ENCODE results near the gene DGLUCY. TPM values are rescaled to one million over a fixed set of nuclear protein-coding genes. Genes with fewer than 3 reads are reported as not detected.
A peak's percentile ranks its signal among the peaks of the same experiment; 100 is the strongest.

DGLUCY gene
- total RNA-seq, 3 donors from 2014 or later, result 32.6 to 35.7 (median 34.4) TPM

- Histone ChIP-seq H3K9me3 (no peaks in the 10 kb centered on the region), H3K36me3 (no peaks in the 10 kb centered on the region), H3K27ac (peak overlapping the region; percentile 39 to 70), H3K4me1 (peaks cover 0 to 4% of the 10 kb centered on the region in 2 donors), H3K4me3 (peak overlapping the region; percentile 48 to 70 (median 66)), H3K27me3 (no peaks in the 10 kb centered on the region)
- TF ChIP-seq POLR2AphosphoS5 (IDR thresholded peaks at IDR 0.05) (no peak), CTCF (IDR thresholded peaks at IDR 0.05) (no peak), POLR2A (IDR thresholded peaks at IDR 0.05) (no peak)
- no peak for DNase-seq (ENCODE audit: low spot score in 2 of 2)
- intact Hi-C loops (cut with DNase I; ENCODE audit: low total_unique reads), result no loop called here
These were observed 140.0 kb downstream of the DGLUCY start for GRCh38 chr14:91253795-91254323.

- TF ChIP-seq POLR2A (IDR thresholded peaks at IDR 0.05) (no peak), CTCF (IDR thresholded peaks at IDR 0.05) (no peak), POLR2AphosphoS5 (IDR thresholded peaks at IDR 0.05) (no peak)
- Histone ChIP-seq H3K9me3 (no peaks in the 10 kb centered on the region), H3K4me3 (no peak overlapping the region), H3K27ac (no peak overlapping the region), H3K4me1 (peaks cover 0 to 4% of the 10 kb centered on the region in 2 donors), H3K27me3 (no peaks in the 10 kb centered on the region), H3K36me3 (no peaks in the 10 kb centered on the region)
- intact Hi-C loops (cut with DNase I; ENCODE audit: low total_unique reads), result no loop called here
- DNase-seq (ENCODE audit: low spot score in 2 of 2), result no peak
These were observed 140.6 kb downstream of the DGLUCY start for GRCh38 chr14:91254461-91254860.

GRCh38 chr14:91255026-91255695 lies 141.3 kb downstream of the DGLUCY start:
- DNase-seq (ENCODE audit: low spot score in 2 of 2), result no peak
- no peak for TF ChIP-seq POLR2A (IDR thresholded peaks at IDR 0.05)
- TF ChIP-seq POLR2AphosphoS5 (IDR thresholded peaks at IDR 0.05), result no peak
- TF ChIP-seq CTCF (IDR thresholded peaks at IDR 0.05), result no peak
- Histone ChIP-seq H3K36me3 (no peaks in the 10 kb centered on the region), H3K4me1 (peaks cover 0 to 4% of the 10 kb centered on the region in 2 donors), H3K4me3 (no peak overlapping the region), H3K27ac (no peak overlapping the region), H3K9me3 (no peaks in the 10 kb centered on the region), H3K27me3 (no peaks in the 10 kb centered on the region)
- intact Hi-C loops (cut with DNase I; ENCODE audit: low total_unique reads), result no loop called here

GRCh38 chr14:91256661-91257060 lies 142.8 kb downstream of the DGLUCY start:
- Histone ChIP-seq H3K36me3 (no peaks in the 10 kb centered on the region), H3K9me3 (no peaks in the 10 kb centered on the region), H3K4me1 (peaks cover 0 to 4% of the 10 kb centered on the region in 2 donors), H3K27ac (no peak overlapping the region), H3K27me3 (no peaks in the 10 kb centered on the region), H3K4me3 (no peak overlapping the region)
- TF ChIP-seq CTCF (IDR thresholded peaks at IDR 0.05), result no peak
- TF ChIP-seq POLR2A (IDR thresholded peaks at IDR 0.05), result no peak
- no peak for TF ChIP-seq POLR2AphosphoS5 (IDR thresholded peaks at IDR 0.05)
- no peak for DNase-seq (ENCODE audit: low spot score in 2 of 2)
- intact Hi-C loops (cut with DNase I; ENCODE audit: low total_unique reads), result no loop called here

- intact Hi-C loops (cut with DNase I; ENCODE audit: low total_unique reads), result no loop called here
- H3K27me3 ChIP-seq, result no peaks in the 10 kb centered on the region
- H3K27ac ChIP-seq, result no peak overlapping the region
- H3K4me3 ChIP-seq, result no peak overlapping the region
- no peak for DNase-seq (ENCODE audit: low spot score in 2 of 2)
- no peaks in the 10 kb centered on the region for H3K36me3 ChIP-seq
- H3K9me3 ChIP-seq, result no peaks in the 10 kb centered on the region
- TF ChIP-seq POLR2A (IDR thresholded peaks at IDR 0.05) (no peak), POLR2AphosphoS5 (IDR thresholded peaks at IDR 0.05) (no peak), CTCF (IDR thresholded peaks at IDR 0.05) (no peak)
- H3K4me1 ChIP-seq, result peaks cover 0 to 4% of the 10 kb centered on the region in 2 donors
These were observed 143.6 kb downstream of the DGLUCY start for GRCh38 chr14:91257328-91258010.

All from breast epithelium (tissue), 4 donors.